GM15510 (cell line): ENCODE results near the gene LHPP.

Experiments
- POLR2A ChIP-seq: IDR thresholded peaks from 3 replicates; pipeline ENCODE4 v1.6.1; 2011; ENCODE audit warnings: borderline replicate concordance; ENCODE audit not compliant: insufficient read length; ENCODE audit errors: extremely low read depth

The LHPP gene

DNA sequence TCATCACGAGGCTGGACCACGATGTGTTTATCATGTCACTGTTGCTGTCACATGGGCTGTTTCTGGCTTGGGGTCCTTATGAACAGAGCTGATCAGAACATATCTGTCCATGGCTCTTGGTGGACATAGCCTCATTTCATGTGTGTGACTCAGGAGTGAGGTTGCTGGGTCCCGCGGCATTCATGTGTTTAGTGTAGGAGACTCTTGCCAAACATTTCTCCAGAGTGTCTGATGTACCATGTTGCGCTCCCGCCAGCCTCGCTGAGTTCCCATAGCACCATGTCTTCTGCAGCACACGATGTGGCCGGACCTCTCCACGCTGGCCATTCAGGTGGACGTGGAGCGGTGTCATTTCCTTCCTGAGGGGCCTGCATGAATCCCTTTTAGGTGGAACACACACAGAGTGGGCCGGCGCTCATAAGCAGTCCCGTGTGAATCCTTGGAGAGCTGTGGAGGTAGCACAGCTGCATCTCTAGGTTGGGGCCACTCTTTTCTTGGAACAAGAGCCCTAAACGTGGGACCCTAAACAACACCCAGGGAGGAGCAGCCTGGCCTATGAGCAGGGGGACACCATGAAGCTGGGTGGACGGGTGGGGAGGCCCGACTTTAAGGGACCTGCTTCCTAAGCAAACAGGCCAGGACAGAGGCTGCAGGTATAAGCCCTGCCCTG, 134.6 kb downstream of the LHPP start:
- no peak for TF ChIP-seq POLR2A

DNA sequence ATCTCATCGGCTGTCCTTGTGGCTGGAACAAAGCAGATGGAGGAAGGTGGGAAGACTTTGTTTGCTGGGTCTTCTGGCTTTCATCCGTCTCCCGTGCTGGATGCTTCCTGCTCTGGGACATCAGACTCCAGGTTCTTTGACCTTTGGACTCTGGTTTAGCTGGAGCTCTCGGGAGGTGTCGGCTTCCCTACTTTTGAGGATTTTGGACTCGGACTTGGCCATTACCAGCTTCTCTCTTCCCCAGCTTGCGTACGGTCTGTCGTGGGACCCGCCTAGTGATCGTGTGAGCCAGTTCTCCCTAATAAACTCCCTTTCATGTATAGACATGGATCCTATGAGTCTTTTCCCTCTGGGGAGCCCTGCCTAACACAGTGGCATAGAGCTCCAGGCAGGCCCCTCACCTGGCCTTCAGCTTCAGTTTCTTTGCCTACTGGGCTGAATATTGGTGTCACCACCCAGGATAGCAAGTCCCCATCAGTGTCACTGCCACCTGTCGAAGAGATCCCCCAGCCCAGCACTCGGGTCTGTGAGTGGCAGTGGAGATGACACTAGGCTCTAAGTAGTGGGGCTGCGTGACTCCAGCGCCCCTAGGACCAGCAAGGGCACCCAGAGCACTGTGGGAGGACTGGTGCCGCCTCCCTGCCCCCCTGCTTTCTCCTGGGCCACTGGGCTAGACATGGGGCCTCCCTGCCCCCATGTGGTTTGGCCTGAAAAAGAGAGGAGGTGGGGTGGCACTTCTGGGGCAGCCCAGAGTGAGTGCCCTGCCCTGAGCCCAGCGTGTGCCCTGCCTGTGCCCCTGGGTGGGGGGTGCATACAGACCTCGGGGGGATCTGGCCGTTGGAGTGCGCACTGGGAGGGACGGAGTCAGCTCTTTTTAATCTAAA, 135.6 kb downstream of the LHPP start:
- no peak for TF ChIP-seq POLR2A

DNA sequence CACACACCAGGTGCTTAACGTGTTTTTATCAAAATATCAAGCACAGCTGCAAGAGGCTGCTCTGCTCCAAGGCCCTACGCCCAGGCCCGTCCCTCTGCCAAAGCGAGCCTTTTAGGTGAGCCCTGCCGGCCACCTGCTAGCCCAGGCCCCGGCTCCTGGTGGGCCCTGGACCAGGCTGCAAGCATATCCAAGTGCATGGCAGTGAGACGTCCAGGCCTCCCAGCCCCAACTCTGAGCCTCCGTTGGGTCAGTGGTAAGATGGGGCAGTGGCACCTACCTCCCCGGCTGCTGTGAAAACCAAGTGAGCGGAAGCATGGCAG, 136.2 kb downstream of the LHPP start:
- TF ChIP-seq POLR2A, result no peak

DNA sequence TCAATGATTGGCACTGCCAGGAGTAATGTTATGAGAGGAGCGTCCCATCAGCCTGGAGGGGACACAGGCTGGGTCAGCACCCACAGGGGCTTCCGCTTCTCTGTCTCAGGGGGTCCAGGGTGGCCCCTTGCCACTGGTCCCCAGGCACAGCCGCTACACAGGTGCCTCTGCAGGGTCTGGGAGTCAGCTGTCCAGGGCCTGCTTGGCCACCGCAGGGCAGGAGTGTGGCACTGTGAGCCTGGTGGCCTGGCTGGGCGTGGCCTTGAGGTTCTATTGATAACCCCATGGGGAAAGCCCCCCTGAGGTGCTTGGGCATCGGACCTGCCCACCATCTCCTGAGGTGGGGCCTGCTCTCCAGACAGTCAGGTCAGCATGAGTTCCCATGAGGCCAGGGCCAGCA, 136.6 kb downstream of the LHPP start:
- TF ChIP-seq POLR2A, result no peak

DNA sequence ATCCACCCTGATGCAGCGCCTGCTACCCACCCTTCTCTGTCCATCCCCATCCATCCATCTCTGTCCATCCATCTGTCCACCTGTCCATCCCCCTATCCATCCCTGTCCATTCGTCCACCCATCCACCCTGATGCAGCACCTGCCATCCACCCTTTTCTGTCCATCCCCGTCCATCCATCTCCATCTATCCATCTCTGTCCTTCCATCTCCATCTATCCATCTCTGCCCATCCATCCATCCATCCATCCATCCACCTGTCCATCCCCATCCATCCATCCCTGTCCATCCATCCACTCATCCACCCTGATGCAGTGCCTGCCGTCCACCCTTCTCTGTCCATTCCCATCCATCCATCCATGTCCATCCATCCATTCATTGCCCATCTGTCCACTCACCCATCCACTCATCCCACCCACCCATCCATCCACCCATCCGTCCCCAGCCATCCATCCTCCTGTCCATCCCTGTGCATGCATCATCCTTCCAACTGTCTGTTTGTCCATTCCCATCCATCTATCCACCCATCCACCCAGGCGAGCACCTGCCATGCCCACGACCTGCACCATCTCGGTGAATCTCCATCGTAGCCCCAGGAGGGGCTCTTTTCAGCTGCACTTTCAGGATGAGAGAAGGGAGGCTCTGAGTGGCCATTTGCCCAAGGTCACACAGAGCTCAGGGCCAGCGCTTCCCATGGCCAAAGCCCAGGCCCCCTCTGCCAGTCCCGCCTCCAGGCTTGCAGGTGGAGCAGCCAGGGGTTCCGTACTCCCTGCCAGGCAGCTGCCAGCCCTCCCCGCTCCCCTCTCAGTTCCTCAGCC, 137.4 kb downstream of the LHPP start:
- no peak for TF ChIP-seq POLR2A

DNA sequence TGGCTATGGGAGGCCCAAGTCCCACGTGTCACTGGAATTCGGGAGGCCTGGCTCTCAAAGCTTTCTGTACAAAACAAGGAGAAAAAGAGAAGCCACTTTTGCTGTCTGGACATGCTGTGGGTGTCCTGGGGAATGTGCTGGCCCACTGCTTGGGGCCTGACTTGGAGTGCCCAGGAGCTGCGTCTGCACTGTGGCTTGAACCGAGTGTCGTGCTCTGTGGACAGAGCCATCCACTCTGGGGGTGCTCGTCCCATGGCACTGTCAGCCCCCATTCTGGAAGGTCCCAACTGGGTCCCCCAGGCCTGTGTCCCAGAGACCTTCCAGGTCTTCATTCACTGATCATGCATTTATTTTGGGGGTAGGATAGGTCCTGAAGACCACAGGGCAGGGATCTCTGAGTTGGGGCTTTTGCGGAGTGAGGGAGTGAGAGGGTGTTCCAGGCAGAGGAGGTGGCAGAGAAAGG, 138.0 kb downstream of the LHPP start:
- TF ChIP-seq POLR2A, result no peak

DNA sequence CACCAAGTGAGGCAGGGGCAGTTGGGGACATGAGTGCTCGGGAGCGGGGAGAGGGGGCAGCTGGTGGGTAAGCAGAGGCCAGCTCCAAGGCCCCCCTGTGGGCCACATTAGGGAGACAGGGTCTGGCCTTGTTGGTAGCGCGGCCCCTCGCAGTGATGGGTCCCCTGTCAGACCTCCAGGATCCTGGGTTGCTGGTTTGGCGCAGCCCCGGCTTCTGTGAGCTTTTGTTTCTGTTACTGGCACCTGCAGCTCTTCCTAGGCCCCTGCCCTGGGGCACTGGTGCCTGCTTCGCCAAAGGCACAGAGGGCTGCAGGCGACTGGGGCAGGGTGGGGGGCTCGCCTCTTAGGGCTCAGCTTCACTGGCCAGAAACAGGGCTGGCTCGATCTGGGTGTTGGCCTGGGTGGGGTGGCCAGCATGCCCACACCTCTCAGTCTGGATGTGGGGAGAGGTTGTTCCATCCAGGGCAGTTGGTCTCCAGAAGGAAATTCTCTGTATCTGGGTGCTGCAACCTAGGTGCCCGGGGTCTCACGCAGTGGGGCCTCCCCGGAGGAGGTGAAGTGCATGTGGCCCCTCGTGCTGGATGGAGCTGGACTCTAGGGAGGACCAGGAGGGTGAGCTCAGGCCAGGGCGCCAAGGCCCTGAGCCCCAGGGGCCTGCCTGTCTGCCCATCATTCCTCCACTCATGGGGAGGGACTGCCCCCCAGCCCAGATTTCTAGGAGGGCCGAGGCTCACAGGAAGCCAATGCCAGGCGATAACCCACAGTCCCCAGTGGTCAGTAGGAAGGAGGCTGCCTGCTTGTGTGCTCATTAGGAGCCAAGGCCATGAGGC, 138.6 kb downstream of the LHPP start:
- no peak for TF ChIP-seq POLR2A

DNA sequence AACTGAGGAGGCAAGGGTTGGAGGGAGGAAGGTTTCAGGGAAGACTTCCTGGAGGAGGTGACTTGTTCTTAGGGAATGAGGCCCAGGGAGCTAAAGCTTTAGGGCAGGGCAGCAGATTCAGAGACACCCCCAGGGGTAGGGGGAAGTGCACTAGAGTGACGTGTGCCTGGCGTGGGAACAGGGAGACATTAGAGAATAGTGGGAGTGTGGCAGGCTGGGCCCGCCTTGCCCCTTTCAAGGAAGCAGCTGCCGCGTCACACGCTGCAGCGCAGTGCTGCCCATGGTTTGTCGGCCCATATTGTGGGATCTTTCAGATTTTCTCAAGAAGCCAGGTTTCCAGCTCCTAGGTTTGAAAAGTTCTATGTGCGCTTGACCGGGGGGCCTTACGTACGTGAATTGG, 139.4 kb downstream of the LHPP start:
- TF ChIP-seq POLR2A, result no peak

DNA sequence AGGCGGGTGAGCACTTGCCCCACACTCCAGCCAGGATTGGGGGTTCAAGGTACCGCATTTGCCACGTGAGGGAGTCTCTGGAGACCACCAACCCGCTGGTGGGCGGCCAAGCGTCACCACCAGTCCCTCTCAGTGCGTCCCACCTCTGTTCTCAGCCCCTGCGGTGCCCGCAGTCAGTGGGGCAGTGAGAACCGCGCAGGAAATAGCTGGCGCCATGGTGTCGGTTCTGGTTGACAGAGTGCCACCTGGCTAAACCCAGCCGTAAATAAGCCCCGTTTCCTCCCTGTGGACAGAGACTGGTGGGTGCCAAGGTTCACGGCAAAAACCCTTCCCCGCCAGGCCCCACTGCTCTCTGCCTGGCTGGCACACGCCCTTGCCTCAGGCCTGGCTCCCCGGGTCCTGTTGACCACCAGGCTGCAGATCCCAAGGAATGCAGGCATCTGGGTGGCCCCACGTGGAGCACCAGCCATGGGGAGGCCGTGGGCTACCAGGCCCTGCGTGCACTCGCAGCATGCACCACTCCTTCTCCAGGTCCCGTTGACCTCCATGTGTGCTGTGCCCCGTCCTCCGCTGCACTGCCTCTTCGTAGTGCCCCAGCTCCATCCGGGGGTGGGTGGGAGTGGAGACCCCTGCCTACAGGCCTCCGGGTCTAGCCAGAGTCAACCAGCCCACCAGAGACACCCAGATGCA, 140.0 kb downstream of the LHPP start:
- TF ChIP-seq POLR2A, result no peak

DNA sequence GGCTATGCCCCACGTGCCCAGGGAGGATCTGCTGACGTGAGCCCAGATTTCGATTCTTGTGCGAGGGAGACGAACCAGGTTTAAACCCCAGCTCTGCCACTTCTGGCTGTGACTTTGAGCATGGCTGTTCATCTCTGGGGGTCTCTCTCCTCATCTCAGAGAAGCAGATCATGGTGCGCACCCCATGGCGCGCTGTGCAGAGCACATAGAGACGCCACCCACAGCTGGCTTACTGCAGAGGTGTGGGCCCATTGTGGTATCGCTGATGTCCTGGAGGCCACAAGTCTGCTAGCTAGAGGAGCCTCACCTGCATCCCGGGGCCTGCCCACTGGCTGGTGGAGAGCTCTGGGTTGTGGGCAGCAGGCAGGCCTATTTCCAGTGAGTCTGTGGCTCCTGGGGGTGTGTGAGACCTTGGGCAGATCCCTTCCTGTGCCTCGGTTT, 140.5 kb downstream of the LHPP start:
- TF ChIP-seq POLR2A, result no peak

DNA sequence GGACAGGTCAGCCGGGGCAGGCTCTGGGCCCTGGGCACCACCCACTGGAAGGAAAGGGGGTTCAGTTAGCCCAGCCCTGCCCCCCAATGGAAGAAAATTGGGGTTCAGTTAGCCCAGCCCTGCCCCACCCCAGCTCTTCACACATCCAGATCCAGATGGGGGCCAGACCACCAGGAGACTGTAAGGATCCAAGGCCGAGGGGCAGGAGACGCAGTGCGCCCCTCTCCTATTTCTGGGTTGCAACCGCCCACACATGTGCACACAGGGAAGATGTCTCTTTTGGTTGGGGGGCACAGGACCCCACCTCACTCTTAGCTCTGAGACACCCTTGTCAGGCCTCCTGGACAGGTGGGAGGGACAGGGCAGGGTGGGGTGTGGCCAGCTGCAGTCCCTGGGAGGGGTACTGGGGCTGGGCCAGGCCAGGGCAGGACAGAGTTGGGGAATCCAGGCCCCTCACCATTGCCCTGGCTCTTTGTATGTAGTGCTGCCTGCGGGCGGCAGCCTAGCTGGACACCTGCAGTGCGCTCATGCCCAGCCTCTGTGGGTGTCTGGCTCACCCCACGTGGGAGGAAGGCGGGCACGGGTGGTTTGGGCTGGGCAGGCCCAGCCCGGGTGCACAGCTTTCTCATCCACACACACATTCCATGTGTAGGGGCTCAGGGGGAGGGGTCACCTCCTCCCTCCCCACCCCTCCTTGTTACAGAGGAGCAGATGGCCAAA, 141.2 kb downstream of the LHPP start:
- no peak for TF ChIP-seq POLR2A

DNA sequence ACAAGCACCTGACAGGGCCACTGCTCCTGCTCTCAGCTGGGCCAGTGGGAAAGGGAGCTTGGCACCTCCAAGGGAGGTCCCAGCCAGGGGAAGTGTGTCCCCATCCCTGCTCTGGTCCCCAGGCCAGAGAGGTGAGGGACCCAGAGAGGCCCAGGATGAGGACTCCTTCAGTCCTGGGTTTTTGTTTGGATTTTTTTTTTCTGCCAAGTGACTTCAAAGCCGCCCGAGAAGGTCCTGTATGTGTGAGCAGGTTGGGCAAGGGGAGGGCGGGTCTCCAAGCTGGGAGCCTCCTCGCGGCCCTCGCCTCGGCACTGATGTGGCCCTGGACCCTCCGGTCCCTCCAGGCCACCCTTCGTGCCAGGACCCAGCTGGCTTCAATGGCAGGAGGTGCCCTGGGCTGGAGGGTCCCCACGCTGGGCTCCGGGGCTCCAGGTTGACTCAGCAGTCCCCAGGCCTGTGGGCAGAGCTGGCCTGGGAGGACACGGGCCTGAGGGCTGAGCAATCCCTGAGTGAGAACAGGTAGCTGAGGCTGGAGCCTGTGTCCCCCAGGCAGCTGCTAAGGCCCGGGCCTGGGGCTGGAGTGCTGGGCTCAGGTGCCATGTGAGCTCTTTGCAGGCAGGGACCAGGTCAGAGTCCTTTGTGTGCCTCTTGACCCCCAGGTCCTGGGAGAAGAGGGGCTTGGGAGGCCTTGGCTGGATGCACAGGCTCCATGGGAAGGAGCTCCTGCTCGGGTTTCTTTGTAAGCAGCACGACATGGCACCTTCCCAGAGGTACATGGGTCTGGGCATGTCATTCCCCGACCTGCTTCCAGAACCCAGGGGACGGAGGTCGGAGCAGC, 142.0 kb downstream of the LHPP start:
- no peak for TF ChIP-seq POLR2A
